ENCODE measurements around the gene CLIP4. TPM values are rescaled to one million over a fixed set of nuclear protein-coding genes. Genes with fewer than 3 reads are reported as not detected.

The CLIP4 gene, protein sequence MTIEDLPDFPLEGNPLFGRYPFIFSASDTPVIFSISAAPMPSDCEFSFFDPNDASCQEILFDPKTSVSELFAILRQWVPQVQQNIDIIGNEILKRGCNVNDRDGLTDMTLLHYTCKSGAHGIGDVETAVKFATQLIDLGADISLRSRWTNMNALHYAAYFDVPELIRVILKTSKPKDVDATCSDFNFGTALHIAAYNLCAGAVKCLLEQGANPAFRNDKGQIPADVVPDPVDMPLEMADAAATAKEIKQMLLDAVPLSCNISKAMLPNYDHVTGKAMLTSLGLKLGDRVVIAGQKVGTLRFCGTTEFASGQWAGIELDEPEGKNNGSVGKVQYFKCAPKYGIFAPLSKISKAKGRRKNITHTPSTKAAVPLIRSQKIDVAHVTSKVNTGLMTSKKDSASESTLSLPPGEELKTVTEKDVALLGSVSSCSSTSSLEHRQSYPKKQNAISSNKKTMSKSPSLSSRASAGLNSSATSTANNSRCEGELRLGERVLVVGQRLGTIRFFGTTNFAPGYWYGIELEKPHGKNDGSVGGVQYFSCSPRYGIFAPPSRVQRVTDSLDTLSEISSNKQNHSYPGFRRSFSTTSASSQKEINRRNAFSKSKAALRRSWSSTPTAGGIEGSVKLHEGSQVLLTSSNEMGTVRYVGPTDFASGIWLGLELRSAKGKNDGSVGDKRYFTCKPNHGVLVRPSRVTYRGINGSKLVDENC
- total RNA-seq, result 10 to 100 TPM; 28.7 to 30.1 TPM
- polyA plus RNA-seq, result 10 to 100 TPM; 15.1 to 17.4 TPM
- long read RNA-seq, donor 1, result 0 reads
- long read RNA-seq, donor 2, result 0 reads
- long read RNA-seq, donor 3, full-length matches to known transcripts, result 1 of 1 reads
- long read RNA-seq, donor 3, partial matches to known transcripts, result 0 of 1 reads
- long read RNA-seq, donor 3, other reads (novel, unspliced or antisense), result 0 of 1 reads
- long read RNA-seq, donor 4, result 0 reads
- long read RNA-seq, donor 5, full-length matches to known transcripts, result 1 of 1 reads
- long read RNA-seq, donor 5, partial matches to known transcripts, result 0 of 1 reads
- long read RNA-seq, donor 5, other reads (novel, unspliced or antisense), result 0 of 1 reads

- Histone ChIP-seq H3K27me3 (ENCODE audit: control insufficient read depth in 3 of 3, insufficient read depth in 3 of 3, low read length in 2 of 3) (peaks cover 0 to 10% (median 0%) of the 10 kb centered on the region in 3 donors), H3K9me3 (ENCODE audit: control insufficient read depth in 4 of 4, insufficient read depth in 3 of 4, low read length in 3 of 4) (no peaks in the 10 kb centered on the region), H3K9ac (ENCODE audit: insufficient read depth in 1 of 2, low read length in 2 of 2) (peak within 1 kb of the TSS; percentile 64 to 82), H3K27ac (ENCODE audit: low read depth in 1 of 2, low read length in 1 of 2) (peak within 1 kb of the TSS; percentile 93 to 96), H3K4me3 (peak within 1 kb of the TSS; percentile 40), H3K36me3 (ENCODE audit: control insufficient read depth in 4 of 4, insufficient read depth in 4 of 4, low read length in 4 of 4) (no peaks in the 10 kb centered on the region), H3K4me1 (ENCODE audit: control insufficient read depth in 5 of 5, insufficient read depth in 5 of 5, low read length in 5 of 5) (peaks cover 0 to 13% (median 6%) of the 10 kb centered on the region in 5 donors)
- ATAC-seq (ENCODE audit: insufficient read depth, low FRiP score) (peak; percentile 65), DNase-seq (peak; percentile 21 to 58 (median 41))
- WGBS, 2 donors, result 2 to 6% methylated on average over 21 to 76 of the region's 76 CpGs
- TF ChIP-seq, protein P1, sequence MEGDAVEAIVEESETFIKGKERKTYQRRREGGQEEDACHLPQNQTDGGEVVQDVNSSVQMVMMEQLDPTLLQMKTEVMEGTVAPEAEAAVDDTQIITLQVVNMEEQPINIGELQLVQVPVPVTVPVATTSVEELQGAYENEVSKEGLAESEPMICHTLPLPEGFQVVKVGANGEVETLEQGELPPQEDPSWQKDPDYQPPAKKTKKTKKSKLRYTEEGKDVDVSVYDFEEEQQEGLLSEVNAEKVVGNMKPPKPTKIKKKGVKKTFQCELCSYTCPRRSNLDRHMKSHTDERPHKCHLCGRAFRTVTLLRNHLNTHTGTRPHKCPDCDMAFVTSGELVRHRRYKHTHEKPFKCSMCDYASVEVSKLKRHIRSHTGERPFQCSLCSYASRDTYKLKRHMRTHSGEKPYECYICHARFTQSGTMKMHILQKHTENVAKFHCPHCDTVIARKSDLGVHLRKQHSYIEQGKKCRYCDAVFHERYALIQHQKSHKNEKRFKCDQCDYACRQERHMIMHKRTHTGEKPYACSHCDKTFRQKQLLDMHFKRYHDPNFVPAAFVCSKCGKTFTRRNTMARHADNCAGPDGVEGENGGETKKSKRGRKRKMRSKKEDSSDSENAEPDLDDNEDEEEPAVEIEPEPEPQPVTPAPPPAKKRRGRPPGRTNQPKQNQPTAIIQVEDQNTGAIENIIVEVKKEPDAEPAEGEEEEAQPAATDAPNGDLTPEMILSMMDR (IDR thresholded peaks at IDR 0.05; ENCODE audit: control extremely low read depth, extremely low read depth), result no peak
Observed at GRCh38 chr2:29114946-29115609, at the start of gene CLIP4. TSS of gene CLIP4 (plus strand) at chr2:29115415. CDS start at chr2:29121389, 5,974 bp downstream.

DNA sequence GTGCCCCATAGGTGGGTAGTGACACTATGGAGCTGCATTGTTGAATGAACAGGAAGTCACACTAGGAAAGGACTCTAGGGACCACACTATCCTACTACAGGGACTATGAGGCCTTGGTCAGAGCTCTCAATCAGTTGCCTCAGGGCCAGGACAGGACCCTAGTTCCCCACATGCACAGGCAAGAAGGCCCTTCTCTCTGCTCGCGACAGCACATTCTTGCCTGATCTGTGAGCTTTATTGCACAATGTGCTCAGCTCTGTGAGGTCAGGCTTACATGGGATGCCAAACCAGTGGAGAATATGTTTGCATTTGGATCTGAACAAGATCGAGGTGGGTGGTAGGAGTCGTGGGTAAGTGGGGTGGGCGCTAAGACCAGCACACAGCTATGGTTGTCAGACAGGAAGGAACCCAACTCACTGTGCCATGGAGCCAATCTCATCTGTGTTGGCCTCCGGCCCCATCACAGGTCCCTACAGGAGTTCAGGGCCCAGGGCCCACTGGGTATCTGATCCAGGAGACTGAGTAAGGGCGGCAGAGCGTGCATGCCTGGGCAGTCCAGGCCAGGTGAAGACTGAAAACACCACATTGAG is 48.8 kb upstream of the CLIP4 start:
- WGBS, 2 donors, result 69 to 74% methylated on average over 8 of the region's 8 CpGs
- no peaks in the 10 kb centered on the region for H3K9me3 ChIP-seq (ENCODE audit: control insufficient read depth in 4 of 4, insufficient read depth in 3 of 4, low read length in 3 of 4)
- no peaks in the 10 kb centered on the region for H3K36me3 ChIP-seq (ENCODE audit: control insufficient read depth in 4 of 4, insufficient read depth in 4 of 4, low read length in 4 of 4)
- H3K9ac ChIP-seq (ENCODE audit: insufficient read depth in 1 of 2, low read length in 2 of 2), result no peak overlapping the region
- DNase-seq, result peak; percentile 55 to 74 (median 64)
- peak overlapping the region in 1 of 2 donors; percentile 41 for H3K27ac ChIP-seq (ENCODE audit: low read depth in 1 of 2, low read length in 1 of 2)
- no peak overlapping the region for H3K4me3 ChIP-seq
- TF ChIP-seq, protein P1 (IDR thresholded peaks at IDR 0.05; ENCODE audit: control extremely low read depth, extremely low read depth), result no peak
- H3K4me1 ChIP-seq (ENCODE audit: control insufficient read depth in 5 of 5, insufficient read depth in 5 of 5, low read length in 5 of 5), result peaks cover 0 to 50% (median 21%) of the 10 kb centered on the region in 5 donors
- ATAC-seq (ENCODE audit: insufficient read depth, low FRiP score), result no peak
- no peaks in the 10 kb centered on the region for H3K27me3 ChIP-seq (ENCODE audit: control insufficient read depth in 3 of 3, insufficient read depth in 3 of 3, low read length in 2 of 3)

GRCh38 chr2:29066997-29067605 is 48.1 kb upstream of the CLIP4 start:
- no peak overlapping the region for H3K9ac ChIP-seq (ENCODE audit: insufficient read depth in 1 of 2, low read length in 2 of 2)
- H3K27ac ChIP-seq (ENCODE audit: low read depth in 1 of 2, low read length in 1 of 2), result no peak overlapping the region
- H3K9me3 ChIP-seq (ENCODE audit: control insufficient read depth in 4 of 4, insufficient read depth in 3 of 4, low read length in 3 of 4), result no peaks in the 10 kb centered on the region
- no peaks in the 10 kb centered on the region for H3K27me3 ChIP-seq (ENCODE audit: control insufficient read depth in 3 of 3, insufficient read depth in 3 of 3, low read length in 2 of 3)
- TF ChIP-seq, protein P1 (IDR thresholded peaks at IDR 0.05; ENCODE audit: control extremely low read depth, extremely low read depth), result no peak
- 38 to 49% methylated on average over 7 of the region's 7 CpGs for WGBS, 2 donors
- ATAC-seq (ENCODE audit: insufficient read depth, low FRiP score) (peak; percentile 35), DNase-seq (no peak)
- H3K4me3 ChIP-seq, result no peak overlapping the region
- H3K36me3 ChIP-seq (ENCODE audit: control insufficient read depth in 4 of 4, insufficient read depth in 4 of 4, low read length in 4 of 4), result no peaks in the 10 kb centered on the region
- H3K4me1 ChIP-seq (ENCODE audit: control insufficient read depth in 5 of 5, insufficient read depth in 5 of 5, low read length in 5 of 5), result peaks cover 0 to 44% (median 21%) of the 10 kb centered on the region in 5 donors
